Measurements from ENCODE around the gene SPTBN1. TPM values are rescaled to one million over a fixed set of nuclear protein-coding genes. Genes with fewer than 3 reads are reported as not detected.

Gene SPTBN1
- total RNA-seq, 1 donor from 2014 or later, result 83.2 TPM

GRCh38 chr2:54611830-54612545, 155.9 kb downstream of the SPTBN1 start:
- no peaks in the 10 kb centered on the region for H3K27me3 Mint-ChIP-seq
- ATAC-seq (ENCODE audit: low read depth) (no peak), DNase-seq (no peak)
- no peak for TF ChIP-seq CTCF (IDR thresholded peaks at IDR 0.05)
- ChIA-PET POLR2A (no interaction called here), CTCF (interaction anchor here (0.7 to 1.0 kb wide), 2 partner anchors 50 to 53 kb away, joined by 3 read pairs; no protein-coding TSS in a partner anchor)
- H3K4me1 Mint-ChIP-seq, result peaks cover 28% of the 10 kb centered on the region
- H3K36me3 Mint-ChIP-seq (ENCODE audit: low read depth), result peaks cover 51% of the 10 kb centered on the region
- H3K27ac Mint-ChIP-seq, result peak overlapping the region; percentile 39
- H3K9me3 Mint-ChIP-seq, result no peaks in the 10 kb centered on the region
- no peak overlapping the region for H3K4me3 Mint-ChIP-seq
- intact Hi-C loops (cut with micrococcal nuclease), result no loop called here

DNA sequence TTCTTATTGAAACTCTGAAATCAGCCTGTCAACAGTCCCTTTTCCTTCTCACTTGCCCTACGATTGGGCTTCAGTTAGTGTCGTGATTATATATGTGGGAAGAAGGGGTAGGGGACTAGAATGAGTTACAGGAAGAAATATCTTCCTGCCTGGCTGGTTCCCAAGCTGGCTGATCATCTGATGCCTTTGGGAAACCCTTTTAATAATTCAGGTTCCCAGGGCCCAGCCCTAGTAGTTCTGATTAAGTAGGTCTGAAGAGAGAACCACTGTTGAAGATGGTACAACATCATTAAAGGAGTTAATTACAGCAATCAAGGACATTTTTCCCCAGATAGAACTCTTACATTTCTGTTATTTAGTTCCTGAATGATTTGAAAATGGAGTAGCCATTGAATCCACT, 157.3 kb downstream of the SPTBN1 start:
- H3K36me3 Mint-ChIP-seq (ENCODE audit: low read depth), result peaks cover 60% of the 10 kb centered on the region
- H3K9me3 Mint-ChIP-seq, result no peaks in the 10 kb centered on the region
- CTCF ChIA-PET, result no interaction called here
- DNase-seq (no peak), ATAC-seq (ENCODE audit: low read depth) (no peak)
- POLR2A ChIA-PET, result no interaction called here
- H3K4me3 Mint-ChIP-seq, result no peak overlapping the region
- peaks cover 27% of the 10 kb centered on the region for H3K4me1 Mint-ChIP-seq
- no peaks in the 10 kb centered on the region for H3K27me3 Mint-ChIP-seq
- H3K27ac Mint-ChIP-seq, result peak overlapping the region; percentile 3
- intact Hi-C loops (cut with micrococcal nuclease), result no loop called here
- TF ChIP-seq CTCF (IDR thresholded peaks at IDR 0.05), result no peak

DNA sequence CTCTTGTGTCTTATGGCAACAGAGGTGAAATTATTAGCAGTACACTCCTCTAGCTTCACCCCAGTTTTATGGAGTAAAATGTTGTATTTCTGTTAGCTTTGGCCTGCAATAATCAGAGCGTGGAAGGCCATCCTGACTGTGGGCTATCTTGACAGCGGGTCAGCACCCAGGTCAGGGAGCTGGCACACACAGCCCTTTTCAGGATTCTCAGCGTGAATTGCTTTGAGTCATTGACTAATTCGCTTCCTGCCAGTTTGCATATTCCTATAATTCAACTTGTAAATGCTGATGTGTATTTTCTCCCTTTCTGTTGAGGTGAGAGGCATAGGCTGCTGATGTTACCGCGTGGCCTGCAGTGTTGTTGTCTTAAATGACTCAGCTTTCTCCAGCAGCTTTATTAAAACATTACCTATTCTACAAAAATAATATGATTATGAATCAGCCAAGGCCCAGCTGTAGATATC, 157.7 kb downstream of the SPTBN1 start:
- POLR2A ChIA-PET, result no interaction called here
- CTCF ChIA-PET, result no interaction called here
- Mint-ChIP-seq H3K27me3 (no peaks in the 10 kb centered on the region), H3K27ac (peak overlapping the region; percentile 3), H3K36me3 (ENCODE audit: low read depth) (peaks cover 65% of the 10 kb centered on the region), H3K4me3 (no peak overlapping the region), H3K9me3 (no peaks in the 10 kb centered on the region), H3K4me1 (peaks cover 29% of the 10 kb centered on the region)
- no peak for TF ChIP-seq CTCF (IDR thresholded peaks at IDR 0.05)
- intact Hi-C loops (cut with micrococcal nuclease), result no loop called here
- DNase-seq (no peak), ATAC-seq (ENCODE audit: low read depth) (no peak)

- Mint-ChIP-seq H3K36me3 (ENCODE audit: low read depth) (peaks cover 74% of the 10 kb centered on the region), H3K27ac (no peak overlapping the region), H3K4me1 (peaks cover 27% of the 10 kb centered on the region), H3K4me3 (no peak overlapping the region), H3K9me3 (no peaks in the 10 kb centered on the region), H3K27me3 (no peaks in the 10 kb centered on the region)
- ChIA-PET POLR2A (no interaction called here), CTCF (interaction anchor here (1.1 kb wide), 1 partner anchor 36 kb away, joined by 3 read pairs; no protein-coding TSS in a partner anchor)
- no peak for TF ChIP-seq CTCF (IDR thresholded peaks at IDR 0.05)
- ATAC-seq (ENCODE audit: low read depth) (no peak), DNase-seq (no peak)
- intact Hi-C loops (cut with micrococcal nuclease), result no loop called here
Observed at GRCh38 chr2:54614819-54615218, 158.7 kb downstream of the SPTBN1 start.

GRCh38 chr2:54615832-54616534, 159.9 kb downstream of the SPTBN1 start:
- Mint-ChIP-seq H3K27me3 (no peaks in the 10 kb centered on the region), H3K9me3 (no peaks in the 10 kb centered on the region), H3K27ac (no peak overlapping the region), H3K4me3 (no peak overlapping the region), H3K4me1 (peaks cover 18% of the 10 kb centered on the region), H3K36me3 (ENCODE audit: low read depth) (peaks cover 86% of the 10 kb centered on the region)
- ChIA-PET CTCF (interaction anchor here (1.5 to 1.7 kb wide), 2 partner anchors 50 to 93 kb away, joined by 5 to 8 read pairs; no protein-coding TSS in a partner anchor), POLR2A (interaction anchor here (1.1 kb wide), 1 partner anchor 57 kb away, joined by 3 read pairs; no protein-coding TSS in a partner anchor)
- DNase-seq (no peak), ATAC-seq (ENCODE audit: low read depth) (no peak)
- TF ChIP-seq CTCF (IDR thresholded peaks at IDR 0.05), result no peak
- intact Hi-C loops (cut with micrococcal nuclease), result no loop called here
